HepG2 (cell line): ENCODE results near the gene KIAA1191. TPM values are rescaled to one million over a fixed set of nuclear protein-coding genes. Genes with fewer than 3 reads are reported as not detected.

Experiments
- AFF4 ChIP-seq: sonication (generic); formaldehyde crosslinking; IDR thresholded peaks from 2 replicates; pipeline ENCODE4 v1.4.0; 2020; ENCODE audit warnings: missing genetic modification reagents
- ARNT ChIP-seq: fragments of 450-650 bp; IDR thresholded peaks from 2 replicates; pipeline ENCODE4 v1.6.1; 2017
- ARNT2 ChIP-seq: sonication (generic); formaldehyde crosslinking; IDR thresholded peaks from 2 replicates; pipeline ENCODE4 v1.8.0; 2022; ENCODE audit warnings: mild to moderate bottlenecking, low read depth, missing genetic modification reagents, moderate library complexity
- DMAP1 ChIP-seq: IDR thresholded peaks from 2 replicates; pipeline ENCODE4 v1.6.1; 2016
- FOXM1 ChIP-seq: sonication (generic); formaldehyde crosslinking; IDR thresholded peaks from 2 replicates; pipeline ENCODE4 v1.5.0; 2020; ENCODE audit warnings: missing genetic modification reagents
- GFI1 ChIP-seq: sonication (generic); formaldehyde crosslinking; IDR thresholded peaks from 2 replicates; pipeline ENCODE4 v1.5.0; 2020; ENCODE audit warnings: missing genetic modification reagents, mild to moderate bottlenecking, borderline replicate concordance
- GTF3A ChIP-seq: sonication (generic); formaldehyde crosslinking; conservative IDR thresholded peaks from 2 replicates; pipeline ENCODE4 v1.4.0; 2020; ENCODE audit warnings: mild to moderate bottlenecking, missing genetic modification reagents
- HNRNPLL ChIP-seq: fragments of 200-400 bp; formaldehyde crosslinking; IDR thresholded peaks from 2 replicates; pipeline ENCODE4 v1.6.1; 2017; ENCODE audit warnings: mild to moderate bottlenecking, low read depth, low read length; ENCODE audit not compliant: poor library complexity, severe bottlenecking
- KDM5B ChIP-seq: sonication (generic); formaldehyde crosslinking; IDR thresholded peaks from 2 replicates; pipeline ENCODE4 v1.4.0; 2020; ENCODE audit warnings: missing genetic modification reagents, mild to moderate bottlenecking, borderline replicate concordance
- KLF15 ChIP-seq: sonication (generic); formaldehyde crosslinking; IDR thresholded peaks from 2 replicates; pipeline ENCODE4 v1.8.1; 2023; ENCODE audit warnings: borderline replicate concordance, mild to moderate bottlenecking, inconsistent platforms, missing genetic modification reagents, mixed read lengths
- MBNL3 ChIP-seq: fragments of 250-450 bp; sonication (Bioruptor Pico); conservative IDR thresholded peaks from 2 replicates; pipeline ENCODE4 v1.8.0; 2022; ENCODE audit warnings: mild to moderate bottlenecking, inconsistent platforms
- MLXIP ChIP-seq: sonication (generic); formaldehyde crosslinking; IDR thresholded peaks from 2 replicates; pipeline ENCODE4 v1.9.0; 2021; ENCODE audit warnings: missing genetic modification reagents, borderline replicate concordance
- NFE2L2 ChIP-seq: fragments of 150-350 bp; IDR thresholded peaks from 2 replicates; pipeline ENCODE4 v1.6.1; 2014; ENCODE audit warnings: low read length
- NPAS2 ChIP-seq: sonication (generic); formaldehyde crosslinking; IDR thresholded peaks from 2 replicates; pipeline ENCODE4 v1.8.0; 2022; ENCODE audit warnings: mild to moderate bottlenecking, missing genetic modification reagents, borderline replicate concordance
- RORA ChIP-seq: sonication (generic); formaldehyde crosslinking; IDR thresholded peaks from 2 replicates; pipeline ENCODE4 v1.5.0; 2020; ENCODE audit warnings: mild to moderate bottlenecking, missing genetic modification reagents, moderate library complexity
- SNAPC2 ChIP-seq: sonication (generic); formaldehyde crosslinking; IDR thresholded peaks from 2 replicates; pipeline ENCODE4 v1.8.1; 2022; ENCODE audit warnings: mild to moderate bottlenecking, missing genetic modification reagents
- TGIF2 ChIP-seq: IDR thresholded peaks from 2 replicates; pipeline ENCODE4 v1.6.1; 2016; ENCODE audit warnings: control low read depth, missing compliant biosample characterization
- ZNF431 ChIP-seq: sonication (generic); formaldehyde crosslinking; IDR thresholded peaks from 2 replicates; pipeline ENCODE4 v1.9.0; 2022; ENCODE audit warnings: missing genetic modification reagents, low read depth, mild to moderate bottlenecking, borderline replicate concordance
- ZNF513 ChIP-seq: sonication (generic); formaldehyde crosslinking; conservative IDR thresholded peaks from 2 replicates; pipeline ENCODE4 v1.5.0; 2020; ENCODE audit warnings: missing genetic modification reagents
- ZNF672 ChIP-seq: sonication (generic); formaldehyde crosslinking; IDR thresholded peaks from 2 replicates; pipeline ENCODE4 v1.8.1; 2022; ENCODE audit warnings: missing genetic modification reagents
- ZSCAN21 ChIP-seq: sonication (generic); formaldehyde crosslinking; IDR thresholded peaks from 2 replicates; pipeline ENCODE4 v1.8.0; 2022; ENCODE audit warnings: mild to moderate bottlenecking, missing genetic modification reagents, moderate library complexity, borderline replicate concordance
- polyA plus RNA-seq, 8 experiments: library from polyadenylated mRNA; depleted of rRNA in 3 of 8; stranded (reverse) in 7 of 8; unstranded in 1 of 8; fragments of >200 nt; fragmentation: Illumina TruSeq in 4 of 8; extraction: Trizol in 4 of 8; gene quantifications; 2 replicates each; pipeline versions ENCODE4 v1.2.1 to v1.2.3, GENCODE V29; 2011 to 2016; ENCODE audit warnings: low read depth in 4 of 8, missing spikeins in 1 of 8, mixed read lengths in 1 of 8; ENCODE audit not compliant: insufficient read depth in 1 of 8
- total RNA-seq, 5 experiments: library from RNA; depleted of rRNA; stranded (reverse); fragments of >200 nt; fragmentation: Illumina TruSeq; extraction: Trizol; gene quantifications; 2 replicates each; pipeline ENCODE4 v1.2.3, GENCODE V29; 2016; ENCODE audit warnings: low read depth in 1 of 5

KIAA1191 gene
- total and polyA plus RNA-seq, 2 of the 13 experiments (the other 11 are each of a cell fraction or from before 2014, with no cell fraction given) = 63.6 to 103 TPM

GRCh38 chr5:176389135-176390123, 27.9 kb upstream of the KIAA1191 start (continued):
- no peak for TF ChIP-seq AFF4
- peak; percentile 2; the same call in 1 of the 2 replicates for TF ChIP-seq TGIF2 (CRISPR knock-in tag)
- TF ChIP-seq GTF3A (CRISPR knock-in tag) = no peak
- TF ChIP-seq KDM5B = no peak
- TF ChIP-seq ZNF431 (CRISPR knock-in tag) = 0 out of 2 replicates have a peak, but pooled peaks have one; percentile 73
- no peak for TF ChIP-seq NFE2L2
- peak; percentile 49; the same call in 1 of the 2 replicates for TF ChIP-seq GFI1 (CRISPR knock-in tag)
- no peak for TF ChIP-seq MLXIP (CRISPR knock-in tag)
- no peak for TF ChIP-seq ZNF513 (CRISPR knock-in tag)
- TF ChIP-seq NPAS2 (CRISPR knock-in tag) = no peak
- TF ChIP-seq MBNL3 (CRISPR knock-in tag) = no peak
- no peak for TF ChIP-seq ARNT
- TF ChIP-seq DMAP1 (CRISPR knock-in tag) = 0 out of 2 replicates have a peak, but pooled peaks have one; percentile 8
- no peak for TF ChIP-seq ZSCAN21 (CRISPR knock-in tag)
- TF ChIP-seq ZNF672 = no peak
- peak; percentile 63 for TF ChIP-seq HNRNPLL
- TF ChIP-seq FOXM1 (CRISPR knock-in tag) = no peak
- peak; percentile 53; the same call in 1 of the 2 replicates for TF ChIP-seq ARNT2
- no peak for TF ChIP-seq RORA (CRISPR knock-in tag)
- TF ChIP-seq KLF15 = no peak
- TF ChIP-seq SNAPC2 (CRISPR knock-in tag) = no peak
